H9 (cell line): Measurements from ENCODE around the gene CDKAL1. TPM values are rescaled to one million over a fixed set of nuclear protein-coding genes. Genes with fewer than 3 reads are reported as not detected.
A peak's percentile ranks its signal among the peaks of the same experiment; 100 is the strongest.
"Not testable (repeated sequence)": the region's sequence is repeated elsewhere in the genome, so short reads cannot be mapped to it uniquely, and the experiment has no call there.

Source experiments
- DNase-seq: peaks from one replicate; pipeline ENCODE4 v3.0.0-alpha.2; 2017
- H2AFZ ChIP-seq: one replicate; pipeline ENCODE4 v1.6.1; 2013; ENCODE audit warnings: mild to moderate bottlenecking, low read length, control low read depth, moderate library complexity
- H2AK5ac ChIP-seq: 2 replicates; pipeline ENCODE4 v1.6.1; 2013; ENCODE audit warnings: low read length, control low read depth, mixed read lengths; ENCODE audit not compliant: insufficient read length
- H2BK120ac ChIP-seq: one replicate; pipeline ENCODE4 v1.6.1; 2013; ENCODE audit warnings: low read depth, mild to moderate bottlenecking, low read length, control low read depth, inconsistent platforms; ENCODE audit not compliant: poor library complexity, severe bottlenecking
- H2BK12ac ChIP-seq: 2 replicates; pipeline ENCODE4 v1.6.1; 2013; ENCODE audit warnings: low read length, control low read depth, mixed read lengths, low read depth; ENCODE audit not compliant: insufficient read length
- H2BK15ac ChIP-seq: 2 replicates; pipeline ENCODE4 v1.6.1; 2013; ENCODE audit warnings: low read depth, low read length, control low read depth
- H2BK20ac ChIP-seq: one replicate; pipeline ENCODE4 v1.6.1; 2013; ENCODE audit warnings: low read depth, mild to moderate bottlenecking, low read length, control low read depth, inconsistent platforms; ENCODE audit not compliant: poor library complexity, severe bottlenecking
- H2BK5ac ChIP-seq: 2 replicates; pipeline ENCODE4 v1.6.1; 2013; ENCODE audit warnings: low read length, control low read depth, mixed read lengths; ENCODE audit not compliant: insufficient read length
- H3K14ac ChIP-seq: 2 replicates; pipeline ENCODE4 v1.6.1; 2013; ENCODE audit warnings: low read length, control low read depth; ENCODE audit not compliant: insufficient read depth
- H3K18ac ChIP-seq: 2 replicates; pipeline ENCODE4 v1.6.1; 2013; ENCODE audit warnings: low read depth, mild to moderate bottlenecking, mixed read lengths, low read length, control low read depth; ENCODE audit not compliant: insufficient read length
- H3K23ac ChIP-seq: 2 replicates; pipeline ENCODE4 v1.6.1; 2013; ENCODE audit warnings: low read length, control low read depth, mixed read lengths, low read depth; ENCODE audit not compliant: insufficient read length
- H3K23me2 ChIP-seq: 2 replicates; pipeline ENCODE4 v1.6.1; 2013; ENCODE audit warnings: low read depth, mild to moderate bottlenecking, mixed read lengths, low read length, control low read depth; ENCODE audit not compliant: insufficient read length, poor library complexity, severe bottlenecking
- H3K27ac ChIP-seq: 2 replicates; pipeline ENCODE4 v1.5.1; 2013; ENCODE audit warnings: low read length, control low read depth, mixed read lengths, low read depth; ENCODE audit not compliant: insufficient read length
- H3K27me3 ChIP-seq: 2 replicates; pipeline ENCODE4 v1.6.1; 2013; ENCODE audit warnings: low read length, control low read depth, inconsistent platforms; ENCODE audit not compliant: insufficient read depth
- H3K4ac ChIP-seq: 2 replicates; pipeline ENCODE4 v1.6.1; 2013; ENCODE audit warnings: low read depth, mild to moderate bottlenecking, control low read depth, inconsistent platforms, low read length, moderate library complexity
- H3K4me1 ChIP-seq: 2 replicates; pipeline ENCODE4 v1.6.1; 2013; ENCODE audit warnings: low read length, control low read depth, inconsistent platforms; ENCODE audit not compliant: insufficient read depth
- H3K4me2 ChIP-seq: 2 replicates; pipeline ENCODE4 v1.6.1; 2013; ENCODE audit warnings: low read length, control low read depth, mixed read lengths; ENCODE audit not compliant: insufficient read length, insufficient read depth
- H3K56ac ChIP-seq: 2 replicates; pipeline ENCODE4 v1.6.1; 2013; ENCODE audit warnings: low read depth, mild to moderate bottlenecking, mixed read lengths, low read length, control low read depth; ENCODE audit not compliant: insufficient read length
- H3K79me1 ChIP-seq: 2 replicates; pipeline ENCODE4 v1.6.1; 2013; ENCODE audit warnings: low read depth, mild to moderate bottlenecking, moderate library complexity, low read length, control low read depth, inconsistent platforms; ENCODE audit not compliant: insufficient read depth, poor library complexity, severe bottlenecking
- H3K79me2 ChIP-seq: 2 replicates; pipeline ENCODE4 v1.6.1; 2013; ENCODE audit warnings: low read length, control low read depth, inconsistent platforms; ENCODE audit not compliant: insufficient read depth
- H3K9ac ChIP-seq: 2 replicates; pipeline ENCODE4 v1.6.1; 2013; ENCODE audit warnings: low read length, control low read depth, mixed read lengths; ENCODE audit not compliant: insufficient read length; ENCODE audit errors: extremely low read depth
- H3K9me3 ChIP-seq: one replicate; pipeline ENCODE4 v1.6.1; 2013; ENCODE audit warnings: low read depth, low read length, inconsistent platforms; ENCODE audit not compliant: control insufficient read depth
- H3T11ph ChIP-seq: one replicate; pipeline ENCODE4 v1.6.1; 2013; ENCODE audit warnings: mild to moderate bottlenecking, low read length, control low read depth, inconsistent platforms
- H4K20me1 ChIP-seq: one replicate; pipeline ENCODE4 v1.6.1; 2013; ENCODE audit not compliant: control insufficient read depth, insufficient read length, insufficient read depth
- H4K5ac ChIP-seq: 2 replicates; pipeline ENCODE4 v1.6.1; 2013; ENCODE audit warnings: low read depth, mild to moderate bottlenecking, mixed read lengths, low read length, control low read depth; ENCODE audit not compliant: insufficient read length
- H4K8ac ChIP-seq: replicated peaks from 2 replicates; pipeline ENCODE4 v1.6.1; 2013; ENCODE audit warnings: low read length, control low read depth, mixed read lengths, low read depth; ENCODE audit not compliant: insufficient read length
- H4K91ac ChIP-seq: 2 replicates; pipeline ENCODE4 v1.6.1; 2013; ENCODE audit warnings: low read depth, mild to moderate bottlenecking, moderate library complexity, mixed read lengths, low read length, control low read depth; ENCODE audit not compliant: insufficient read length
- H3K27ac Mint-ChIP-seq, 3 experiments: 2 replicates in 2 of 3; 3 replicates in 1 of 3; pipeline ENCODE4 v1.8.0; 2020 to 2021; ENCODE audit warnings: mixed read lengths in 3 of 3, mild to moderate bottlenecking in 1 of 3, moderate library complexity in 1 of 3
- H3K27me3 Mint-ChIP-seq: 2 replicates; pipeline ENCODE4 v1.8.0; 2021; ENCODE audit warnings: low read depth, mild to moderate bottlenecking, moderate library complexity, mixed read lengths
- H3K36me3 Mint-ChIP-seq, 3 experiments: 2 replicates in 2 of 3; 3 replicates in 1 of 3; pipeline ENCODE4 v1.8.0; 2020 to 2021; ENCODE audit warnings: low read depth in 3 of 3, mixed read lengths in 3 of 3; ENCODE audit not compliant: insufficient read depth in 1 of 3
- H3K4me1 Mint-ChIP-seq, 2 experiments: 2 replicates each; pipeline ENCODE4 v1.8.0; 2020; ENCODE audit warnings: mixed read lengths in 2 of 2
- H3K4me3 Mint-ChIP-seq, 2 experiments: 2 replicates in 1 of 2; 3 replicates in 1 of 2; pipeline ENCODE4 v1.8.0; 2020 to 2021; ENCODE audit warnings: mild to moderate bottlenecking in 2 of 2, mixed read lengths in 2 of 2, moderate library complexity in 1 of 2
- H3K9me3 Mint-ChIP-seq, 2 experiments: 2 replicates in 1 of 2; 3 replicates in 1 of 2; pipeline ENCODE4 v1.8.0; 2020; ENCODE audit warnings: mild to moderate bottlenecking in 2 of 2, mixed read lengths in 2 of 2, moderate library complexity in 1 of 2
- WGBS: extraction: QIAGEN DNeasy Blood & Tissue Kit; methylation state at CpG from one replicate; pipeline ENCODE4 v1.1.7; 2013; ENCODE audit warnings: missing lambda C conversion rate, low lambda C conversion rate, mixed read lengths; ENCODE audit not compliant: insufficient read length; ENCODE audit errors: extremely low coverage; 5-methylcytosine and 5-hydroxymethylcytosine counted together
- total RNA-seq: library from RNA; stranded (reverse); gene quantifications from 2 replicates; pipeline ENCODE4 v1.2.1, GENCODE V29; 2021
- TF ChIP-seq, protein P1 (sequence below): fragments of 200-600 bp; sonication (generic); conservative IDR thresholded peaks from 3 replicates; pipeline ENCODE4 v1.8.0; 2021; ENCODE audit warnings: antibody characterized with exemption, mild to moderate bottlenecking

Gene CDKAL1
- total RNA-seq, 1 experiment from 2014 or later: 23.0 TPM

DNA sequence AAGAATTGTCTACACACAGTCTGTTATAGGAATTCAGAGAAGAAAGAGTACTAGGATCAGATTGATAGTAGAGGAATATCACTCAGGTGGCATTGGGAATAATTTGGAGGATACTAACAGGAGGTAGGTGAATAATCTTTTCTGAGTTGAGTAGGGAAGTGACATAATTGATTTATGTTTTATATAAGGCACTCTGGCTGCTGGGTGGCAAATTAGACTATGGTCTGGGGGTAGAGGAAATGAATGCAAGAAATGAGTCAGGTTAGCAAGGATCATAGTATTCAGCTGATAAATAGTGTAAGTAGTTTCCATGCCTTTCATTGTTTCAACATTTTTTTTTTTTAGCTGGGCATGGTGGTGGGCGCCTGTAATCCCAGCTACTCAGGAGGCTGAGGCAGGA, 113.3 kb downstream of the CDKAL1 start:
- Histone ChIP-seq H3K23me2 (no peaks in the 10 kb centered on the region), H3K79me1 (no peaks in the 10 kb centered on the region), H4K5ac (no peak overlapping the region), H3K18ac (no peak overlapping the region), H3K56ac (no peak overlapping the region), H4K20me1 (no peaks in the 10 kb centered on the region), H3K27ac (no peak overlapping the region), H3K79me2 (no peaks in the 10 kb centered on the region), H2AK5ac (no peak overlapping the region), H2BK15ac (no peak overlapping the region), H4K91ac (no peak overlapping the region), H3K4me1 (no peaks in the 10 kb centered on the region), H3K27me3 (no peaks in the 10 kb centered on the region), H3K9me3 (no peaks in the 10 kb centered on the region), H2BK12ac (no peak overlapping the region), H3K4me2 (no peak overlapping the region), H4K8ac (no peak overlapping the region), H3K14ac (no peak overlapping the region), H3K9ac (no peak overlapping the region), H3K23ac (no peak overlapping the region), H2AFZ (no peak overlapping the region), H2BK5ac (no peak overlapping the region), H3T11ph (no peak overlapping the region), H2BK120ac (no peak overlapping the region), H2BK20ac (no peak overlapping the region), H3K4ac (no peak overlapping the region)
- no peak for DNase-seq
- Mint-ChIP-seq H3K4me3 (no peak overlapping the region), H3K27ac (peak overlapping the region in 1 of 3 experiments; percentile 2; a peak in 1 of 7 replicates), H3K4me1 (peaks cover 8 to 13% of the 10 kb centered on the region in 2 experiments), H3K27me3 (no peaks in the 10 kb centered on the region), H3K36me3 (peaks cover 3 to 4% (median 3%) of the 10 kb centered on the region in 3 experiments; a peak in 4 of 7 replicates), H3K9me3 (no peaks in the 10 kb centered on the region)
- TF ChIP-seq, protein P1, sequence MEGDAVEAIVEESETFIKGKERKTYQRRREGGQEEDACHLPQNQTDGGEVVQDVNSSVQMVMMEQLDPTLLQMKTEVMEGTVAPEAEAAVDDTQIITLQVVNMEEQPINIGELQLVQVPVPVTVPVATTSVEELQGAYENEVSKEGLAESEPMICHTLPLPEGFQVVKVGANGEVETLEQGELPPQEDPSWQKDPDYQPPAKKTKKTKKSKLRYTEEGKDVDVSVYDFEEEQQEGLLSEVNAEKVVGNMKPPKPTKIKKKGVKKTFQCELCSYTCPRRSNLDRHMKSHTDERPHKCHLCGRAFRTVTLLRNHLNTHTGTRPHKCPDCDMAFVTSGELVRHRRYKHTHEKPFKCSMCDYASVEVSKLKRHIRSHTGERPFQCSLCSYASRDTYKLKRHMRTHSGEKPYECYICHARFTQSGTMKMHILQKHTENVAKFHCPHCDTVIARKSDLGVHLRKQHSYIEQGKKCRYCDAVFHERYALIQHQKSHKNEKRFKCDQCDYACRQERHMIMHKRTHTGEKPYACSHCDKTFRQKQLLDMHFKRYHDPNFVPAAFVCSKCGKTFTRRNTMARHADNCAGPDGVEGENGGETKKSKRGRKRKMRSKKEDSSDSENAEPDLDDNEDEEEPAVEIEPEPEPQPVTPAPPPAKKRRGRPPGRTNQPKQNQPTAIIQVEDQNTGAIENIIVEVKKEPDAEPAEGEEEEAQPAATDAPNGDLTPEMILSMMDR: no peak
- no CpG with 5 or more reads among the region's 1 CpG for WGBS

DNA sequence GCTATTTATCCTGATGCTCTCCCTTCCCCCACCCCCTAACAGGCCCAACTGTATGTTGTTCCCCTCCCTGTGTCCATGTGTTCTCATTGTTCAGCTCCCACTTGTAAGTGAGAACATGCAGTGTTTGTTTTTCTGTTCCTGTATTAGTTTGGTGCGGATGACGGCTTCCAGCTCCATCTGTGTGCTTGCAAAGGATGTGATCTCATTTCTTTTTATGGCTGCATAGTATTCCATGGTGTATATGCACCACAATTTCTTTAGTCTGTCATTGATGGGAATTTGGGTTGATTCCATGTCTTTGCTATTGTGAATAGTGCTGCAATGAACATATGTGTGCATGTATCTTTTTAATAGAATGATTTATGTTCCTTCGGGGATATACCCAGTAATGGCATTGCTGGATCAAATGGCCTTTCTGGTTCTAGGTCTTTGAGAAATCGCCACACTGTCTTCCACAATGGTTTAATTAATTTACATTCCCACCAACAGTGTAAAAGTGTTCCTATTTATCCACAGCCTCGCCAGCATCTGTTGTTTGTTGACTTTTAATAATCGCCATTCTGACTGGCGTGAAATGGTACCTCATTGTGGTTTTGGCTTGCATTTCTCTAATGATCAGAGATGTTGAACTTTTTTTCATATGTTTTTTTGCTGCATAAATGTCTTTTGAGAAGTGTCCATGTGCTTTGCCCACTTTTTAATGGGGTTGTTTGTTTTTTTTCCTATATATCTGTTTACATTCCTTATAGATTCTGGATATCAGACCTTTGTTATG, 115.6 kb downstream of the CDKAL1 start:
- H3K4ac ChIP-seq, H2BK15ac ChIP-seq, H3K4me3 Mint-ChIP-seq, H4K20me1 ChIP-seq, H3K23me2 ChIP-seq, H2BK5ac ChIP-seq, H2BK120ac ChIP-seq, H4K5ac ChIP-seq, H3K27me3 ChIP-seq, H3K14ac ChIP-seq, H2BK20ac ChIP-seq, H3K9me3 ChIP-seq, H4K8ac ChIP-seq, H3T11ph ChIP-seq, H3K18ac ChIP-seq, H4K91ac ChIP-seq, H3K9ac ChIP-seq, H3K27ac ChIP-seq, H3K4me2 ChIP-seq, H3K23ac ChIP-seq, DNase-seq, H3K36me3 Mint-ChIP-seq, H3K9me3 Mint-ChIP-seq, H3K4me1 ChIP-seq, H3K27me3 Mint-ChIP-seq, H3K79me2 ChIP-seq, H2AFZ ChIP-seq, H3K79me1 ChIP-seq, H2BK12ac ChIP-seq, H3K56ac ChIP-seq, H2AK5ac ChIP-seq, H3K27ac Mint-ChIP-seq: not testable (repeated sequence)
- no CpG with 5 or more reads among the region's 7 CpGs for WGBS
- H3K4me1 Mint-ChIP-seq: peaks cover 10 to 15% of the 10 kb centered on the region in 2 experiments
